Keratinocyte (primary cell): ENCODE results near the gene RAB8B. TPM values are rescaled to one million over a fixed set of nuclear protein-coding genes. Genes with fewer than 3 reads are reported as not detected.

Source experiments
- DNase-seq: peaks from one replicate; pipeline ENCODE4 v3.0.0-alpha.2; 2011; ENCODE audit warnings: low read depth, missing footprints, low spot score
- FAIRE-seq: peaks from 2 replicates; lab custom pipeline; 2011; peaks lifted over from hg19 to GRCh38; lab: Jason Lieb, UNC
- H2AFZ ChIP-seq: 2 replicates; pipeline ENCODE4 v1.6.0; 2012; ENCODE audit warnings: low read length, control low read depth, inconsistent platforms; ENCODE audit not compliant: control insufficient read depth
- H3K27ac ChIP-seq: 2 replicates; pipeline ENCODE4 v1.5.1; 2011; ENCODE audit warnings: low read length; ENCODE audit not compliant: control insufficient read depth, insufficient read depth
- H3K27me3 ChIP-seq: 3 replicates; pipeline ENCODE4 v1.6.0; 2011; ENCODE audit warnings: low read length; ENCODE audit not compliant: control insufficient read depth, insufficient read depth; ENCODE audit errors: extremely low read depth
- H3K36me3 ChIP-seq, 2 experiments: 2 replicates in 1 of 2; 3 replicates in 1 of 2; pipeline ENCODE4 v1.5.1; 2011; ENCODE audit warnings: low read length in 2 of 2, mild to moderate bottlenecking in 1 of 2; ENCODE audit not compliant: control insufficient read depth in 2 of 2, insufficient read depth in 2 of 2; ENCODE audit errors: extremely low read depth in 1 of 2
- H3K4me1 ChIP-seq: 3 replicates; pipeline ENCODE4 v1.5.1; 2011; ENCODE audit warnings: low read length; ENCODE audit not compliant: control insufficient read depth, insufficient read depth; ENCODE audit errors: extremely low read depth
- H3K4me2 ChIP-seq: 3 replicates; pipeline ENCODE4 v1.6.0; 2011; ENCODE audit warnings: low read depth, low read length; ENCODE audit not compliant: control insufficient read depth, insufficient read depth; ENCODE audit errors: extremely low read depth
- H3K4me3 ChIP-seq, 3 experiments: fragments of 200-600 bp in 1 of 3; sonication (generic) in 1 of 3; 2 replicates in 2 of 3; 3 replicates in 1 of 3; pipeline ENCODE4 v1.5.1; 2011 to 2016; ENCODE audit warnings: low read length in 3 of 3, mild to moderate bottlenecking in 3 of 3, control low read depth in 2 of 3, inconsistent platforms in 1 of 3, low read depth in 1 of 3, mixed read lengths in 1 of 3, mixed run types in 1 of 3, moderate library complexity in 1 of 3; ENCODE audit not compliant: control insufficient read depth in 2 of 3, insufficient read depth in 2 of 3; ENCODE audit errors: extremely low read depth in 1 of 3
- H3K79me2 ChIP-seq: 2 replicates; pipeline ENCODE4 v1.6.0; 2012; ENCODE audit warnings: low read length; ENCODE audit not compliant: control insufficient read depth, insufficient read depth
- H3K9ac ChIP-seq: 3 replicates; pipeline ENCODE4 v1.6.0; 2011; ENCODE audit warnings: low read length; ENCODE audit not compliant: control insufficient read depth, insufficient read depth; ENCODE audit errors: extremely low read depth
- H3K9me1 ChIP-seq: 3 replicates; pipeline ENCODE4 v1.6.0; 2011; ENCODE audit warnings: low read length; ENCODE audit not compliant: control insufficient read depth, insufficient read depth; ENCODE audit errors: extremely low read depth
- H3K9me3 ChIP-seq: 2 replicates; pipeline ENCODE4 v1.5.1; 2012; ENCODE audit warnings: low read depth, low read length; ENCODE audit not compliant: control insufficient read depth
- H4K20me1 ChIP-seq: 3 replicates; pipeline ENCODE4 v1.6.0; 2011; ENCODE audit warnings: low read length; ENCODE audit not compliant: control insufficient read depth, insufficient read depth; ENCODE audit errors: extremely low read depth
- EZH2 ChIP-seq: IDR thresholded peaks from one replicate; pipeline ENCODE4 v1.6.1; 2012; ENCODE audit warnings: inconsistent platforms, mild to moderate bottlenecking, low read length, moderate library complexity
- dilution Hi-C: fragments of 300-500 bp; cut with MboI; formaldehyde crosslinking; loops from one replicate; pipeline ENCODE4 v1.7.0; 2020; ENCODE audit warnings: low sequenced_read_pairs; ENCODE audit not compliant: extremely low pct_ligation_motif_present
- polyA plus RNA-seq, 5 experiments: library from polyadenylated mRNA; depleted of rRNA in 3 of 5; stranded (reverse) in 3 of 5; stranded (forward) in 1 of 5; unstranded in 1 of 5; fragments of >200 nt; gene quantifications; 1 replicate in 1 of 5; 2 replicates in 3 of 5; 3 replicates in 1 of 5; pipeline versions ENCODE4 v1.2.1 to v1.2.3, GENCODE V29; 2011 to 2012; ENCODE audit warnings: missing spikeins in 2 of 5, low read depth in 1 of 5, low replicate concordance in 1 of 5
- TF ChIP-seq, protein P1 (sequence below), 3 experiments: IDR thresholded peaks in 1 of 3; conservative IDR thresholded peaks in 1 of 3; optimal IDR thresholded peaks in 1 of 3; 2 replicates in 2 of 3; 3 replicates in 1 of 3; pipeline versions ENCODE3 to v1.5.1; 2011; ENCODE audit warnings: low read length in 3 of 3, mild to moderate bottlenecking in 3 of 3, moderate library complexity in 2 of 3, control low read depth in 1 of 3, inconsistent platforms in 1 of 3; ENCODE audit not compliant: insufficient read depth in 2 of 3; ENCODE audit errors: extremely low read depth in 1 of 3

RAB8B gene
- polyA plus RNA-seq, 1 donor (not counting 4 experiments of a cell fraction or from before 2014, with no cell fraction given), result 31.2 TPM

GRCh38 chr15:63160638-63161037 lies 28.8 kb upstream of the RAB8B start:
- no peak for FAIRE-seq
- H3K4me1 ChIP-seq, result peaks cover 6% of the 10 kb centered on the region
- dilution Hi-C loops, result no loop called here
- no peaks in the 10 kb centered on the region for H3K9me1 ChIP-seq
- H3K79me2 ChIP-seq, result peaks cover 10% of the 10 kb centered on the region
- peaks cover 0 to 3% of the 10 kb centered on the region in 2 experiments for H3K36me3 ChIP-seq
- no peak overlapping the region for H2AFZ ChIP-seq
- H3K27ac ChIP-seq, result no peak overlapping the region
- H3K4me3 ChIP-seq, result no peak overlapping the region
- H3K4me2 ChIP-seq, result no peak overlapping the region
- H3K27me3 ChIP-seq, result no peaks in the 10 kb centered on the region
- DNase-seq, result no peak
- H3K9me3 ChIP-seq, result no peaks in the 10 kb centered on the region
- TF ChIP-seq EZH2, result no peak
- TF ChIP-seq, protein P1, sequence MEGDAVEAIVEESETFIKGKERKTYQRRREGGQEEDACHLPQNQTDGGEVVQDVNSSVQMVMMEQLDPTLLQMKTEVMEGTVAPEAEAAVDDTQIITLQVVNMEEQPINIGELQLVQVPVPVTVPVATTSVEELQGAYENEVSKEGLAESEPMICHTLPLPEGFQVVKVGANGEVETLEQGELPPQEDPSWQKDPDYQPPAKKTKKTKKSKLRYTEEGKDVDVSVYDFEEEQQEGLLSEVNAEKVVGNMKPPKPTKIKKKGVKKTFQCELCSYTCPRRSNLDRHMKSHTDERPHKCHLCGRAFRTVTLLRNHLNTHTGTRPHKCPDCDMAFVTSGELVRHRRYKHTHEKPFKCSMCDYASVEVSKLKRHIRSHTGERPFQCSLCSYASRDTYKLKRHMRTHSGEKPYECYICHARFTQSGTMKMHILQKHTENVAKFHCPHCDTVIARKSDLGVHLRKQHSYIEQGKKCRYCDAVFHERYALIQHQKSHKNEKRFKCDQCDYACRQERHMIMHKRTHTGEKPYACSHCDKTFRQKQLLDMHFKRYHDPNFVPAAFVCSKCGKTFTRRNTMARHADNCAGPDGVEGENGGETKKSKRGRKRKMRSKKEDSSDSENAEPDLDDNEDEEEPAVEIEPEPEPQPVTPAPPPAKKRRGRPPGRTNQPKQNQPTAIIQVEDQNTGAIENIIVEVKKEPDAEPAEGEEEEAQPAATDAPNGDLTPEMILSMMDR (optimal IDR thresholded peaks at IDR 0.05 in 1 of 3, IDR thresholded peaks at IDR 0.05 in 1 of 3, conservative IDR thresholded peaks at IDR 0.05 in 1 of 3; ENCODE audit: extremely low read depth in 1 of 3, insufficient read depth in 2 of 3, low read length in 3 of 3), result no peak
- no peaks in the 10 kb centered on the region for H4K20me1 ChIP-seq
- H3K9ac ChIP-seq, result no peak overlapping the region

DNA sequence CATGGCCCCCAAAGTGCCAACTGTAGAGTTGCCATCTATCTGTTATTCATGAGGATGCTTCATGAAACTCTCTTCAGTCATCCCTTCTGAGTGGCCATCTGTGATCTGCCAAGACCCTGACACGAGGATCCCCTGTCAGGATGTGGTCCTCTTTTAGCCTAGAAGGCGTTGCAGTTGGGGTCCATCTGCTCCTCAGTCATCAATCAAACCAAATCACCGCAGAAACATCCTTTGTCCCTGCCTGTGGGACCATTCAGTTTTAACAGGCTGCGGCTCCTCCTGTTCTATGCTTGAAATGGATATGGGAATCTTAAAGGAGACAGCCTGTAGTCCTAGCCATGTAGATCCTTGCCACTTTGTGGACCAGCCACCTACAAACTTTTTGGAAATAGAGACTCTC lies 26.2 kb upstream of the RAB8B start:
- dilution Hi-C loops, result no loop called here
- no peak overlapping the region for H3K9ac ChIP-seq

More for the DNA sequence above, 26.2 kb upstream of the RAB8B start:
- Histone ChIP-seq H3K27me3 (no peaks in the 10 kb centered on the region), H3K4me3 (no peak overlapping the region), H3K9me1 (no peaks in the 10 kb centered on the region), H4K20me1 (no peaks in the 10 kb centered on the region), H3K9me3 (no peaks in the 10 kb centered on the region), H2AFZ (no peak overlapping the region), H3K79me2 (no peaks in the 10 kb centered on the region), H3K36me3 (peaks cover 0 to 3% of the 10 kb centered on the region in 2 experiments), H3K4me2 (no peak overlapping the region), H3K27ac (no peak overlapping the region), H3K4me1 (peaks cover under 1% of the 10 kb centered on the region)
- TF ChIP-seq, protein P1 (optimal IDR thresholded peaks at IDR 0.05 in 1 of 3, IDR thresholded peaks at IDR 0.05 in 1 of 3, conservative IDR thresholded peaks at IDR 0.05 in 1 of 3; ENCODE audit: extremely low read depth in 1 of 3, insufficient read depth in 2 of 3, low read length in 3 of 3), result no peak
- no peak for TF ChIP-seq EZH2
- FAIRE-seq, result no peak
- DNase-seq, result no peak
